ENCODE results near the gene RBM44. TPM values are rescaled to one million over a fixed set of nuclear protein-coding genes. Genes with fewer than 3 reads are reported as not detected.

Gene RBM44
- total and polyA plus RNA-seq, 4 donors, result 0.02 to 0.75 (median 0.15) TPM

- WGBS, result 85% methylated on average over 4 of the region's 4 CpGs
- no peak overlapping the region for H3K4me3 ChIP-seq (ENCODE audit: low read depth in 1 of 3, low read length in 3 of 3)
- no peaks in the 10 kb centered on the region for H3K27me3 ChIP-seq (ENCODE audit: control insufficient read depth in 4 of 4, insufficient read depth in 4 of 4, low read length in 3 of 4)
- H3K4me1 ChIP-seq (ENCODE audit: control insufficient read depth in 4 of 4, insufficient read depth in 4 of 4, low read length in 3 of 4), result peaks cover 6 to 31% (median 23%) of the 10 kb centered on the region in 4 donors
- peak overlapping the region in 1 of 2 donors; percentile 42 for H3K27ac ChIP-seq (ENCODE audit: low read depth in 1 of 2, low read length in 2 of 2)
- DNase-seq (ENCODE audit: low spot score), result no peak
- no peaks in the 10 kb centered on the region for H3K36me3 ChIP-seq (ENCODE audit: control insufficient read depth in 4 of 4, insufficient read depth in 3 of 4, low read depth in 1 of 4, low read length in 3 of 4)
- no peak overlapping the region for H3K9ac ChIP-seq (ENCODE audit: low read depth in 1 of 2, low read length in 2 of 2)
- no peak for TF ChIP-seq NR2F2 (IDR thresholded peaks at IDR 0.05)
- TF ChIP-seq SP1 (IDR thresholded peaks at IDR 0.05), result no peak
- no peak for TF ChIP-seq ZBTB33 (IDR thresholded peaks at IDR 0.05)
- no peak for TF ChIP-seq YY1 (IDR thresholded peaks at IDR 0.05)
- no peak for TF ChIP-seq REST (IDR thresholded peaks at IDR 0.05)
- no peaks in the 10 kb centered on the region for H3K9me3 ChIP-seq (ENCODE audit: control insufficient read depth in 4 of 4, low read length in 3 of 4)
Measured at GRCh38 chr2:237863102-237863511, 64.5 kb downstream of the RBM44 start.

GRCh38 chr2:237863689-237864443, 65.3 kb downstream of the RBM44 start:
- no peaks in the 10 kb centered on the region for H3K36me3 ChIP-seq (ENCODE audit: control insufficient read depth in 4 of 4, insufficient read depth in 3 of 4, low read depth in 1 of 4, low read length in 3 of 4)
- no peak for DNase-seq (ENCODE audit: low spot score)
- H3K4me3 ChIP-seq (ENCODE audit: low read depth in 1 of 3, low read length in 3 of 3), result no peak overlapping the region
- no peak for TF ChIP-seq JUND (IDR thresholded peaks at IDR 0.05)
- no peaks in the 10 kb centered on the region for H3K9me3 ChIP-seq (ENCODE audit: control insufficient read depth in 4 of 4, low read length in 3 of 4)
- 85% methylated on average over 22 of the region's 22 CpGs for WGBS
- H3K9ac ChIP-seq (ENCODE audit: low read depth in 1 of 2, low read length in 2 of 2), result no peak overlapping the region
- H3K27me3 ChIP-seq (ENCODE audit: control insufficient read depth in 4 of 4, insufficient read depth in 4 of 4, low read length in 3 of 4), result no peaks in the 10 kb centered on the region
- H3K4me1 ChIP-seq (ENCODE audit: control insufficient read depth in 4 of 4, insufficient read depth in 4 of 4, low read length in 3 of 4), result peaks cover 3 to 29% (median 20%) of the 10 kb centered on the region in 4 donors
- H3K27ac ChIP-seq (ENCODE audit: low read depth in 1 of 2, low read length in 2 of 2), result no peak overlapping the region

GRCh38 chr2:237864444-237864931, 65.9 kb downstream of the RBM44 start:
- Histone ChIP-seq H3K36me3 (ENCODE audit: control insufficient read depth in 4 of 4, insufficient read depth in 3 of 4, low read depth in 1 of 4, low read length in 3 of 4) (no peaks in the 10 kb centered on the region), H3K27me3 (ENCODE audit: control insufficient read depth in 4 of 4, insufficient read depth in 4 of 4, low read length in 3 of 4) (no peaks in the 10 kb centered on the region), H3K27ac (ENCODE audit: low read depth in 1 of 2, low read length in 2 of 2) (no peak overlapping the region), H3K4me1 (ENCODE audit: control insufficient read depth in 4 of 4, insufficient read depth in 4 of 4, low read length in 3 of 4) (peaks cover 2 to 25% (median 17%) of the 10 kb centered on the region in 4 donors), H3K4me3 (ENCODE audit: low read depth in 1 of 3, low read length in 3 of 3) (no peak overlapping the region), H3K9me3 (ENCODE audit: control insufficient read depth in 4 of 4, low read length in 3 of 4) (no peaks in the 10 kb centered on the region), H3K9ac (ENCODE audit: low read depth in 1 of 2, low read length in 2 of 2) (no peak overlapping the region)
- TF ChIP-seq HNF4G (IDR thresholded peaks at IDR 0.05) (peak; percentile 54), RAD21 (IDR thresholded peaks at IDR 0.05) (peak in 1 of 2 donors; percentile 28), SP1 (IDR thresholded peaks at IDR 0.05) (peak; percentile 53), NR2F2 (IDR thresholded peaks at IDR 0.05) (peak; percentile 69), MAX (IDR thresholded peaks at IDR 0.05) (no peak), HNF4A (conservative IDR thresholded peaks at IDR 0.05) (peak; percentile 47 to 77), RXRA (IDR thresholded peaks at IDR 0.05) (peak; percentile 10 to 60), FOXA1 (IDR thresholded peaks at IDR 0.05) (no peak)
- no peak for DNase-seq (ENCODE audit: low spot score)
- WGBS, result 58% methylated on average over 10 of the region's 10 CpGs
